T-helper 17 cell (primary cell): ENCODE measurements around the gene JSRP1. TPM values are rescaled to one million over a fixed set of nuclear protein-coding genes. Genes with fewer than 3 reads are reported as not detected.
A peak's percentile ranks its signal among the peaks of the same experiment; 100 is the strongest.

Source experiments
- ATAC-seq: fragments of 150-1000 bp; cut with Tn5 transposase; 2 replicates; pipeline ENCODE4 v1.10.0; 2021; ENCODE audit warnings: mild to moderate bottlenecking, moderate library complexity
- DNase-seq, 3 donors: peaks; one replicate each; pipeline versions ENCODE4 v3.0.0 to v3.0.0-alpha.2; 2020 to 2021
- H3K9me3 ChIP-seq: one replicate; pipeline ENCODE4 v1.7.0; 2013; ENCODE audit warnings: low read length, mild to moderate bottlenecking; ENCODE audit not compliant: control insufficient read depth, poor library complexity, severe bottlenecking
- H3K27ac Mint-ChIP-seq: one replicate; pipeline ENCODE4 v1.8.0; 2022; ENCODE audit warnings: mild to moderate bottlenecking, moderate library complexity, mixed read lengths
- H3K27me3 Mint-ChIP-seq: one replicate; pipeline ENCODE4 v1.8.0; 2022; ENCODE audit warnings: mixed read lengths
- H3K36me3 Mint-ChIP-seq: one replicate; pipeline ENCODE4 v1.8.0; 2022; ENCODE audit warnings: low read depth, mixed read lengths
- H3K4me1 Mint-ChIP-seq: one replicate; pipeline ENCODE4 v1.8.0; 2022; ENCODE audit warnings: mild to moderate bottlenecking, mixed read lengths
- H3K4me3 Mint-ChIP-seq: one replicate; pipeline ENCODE4 v1.8.0; 2022; ENCODE audit warnings: mild to moderate bottlenecking, moderate library complexity, mixed read lengths
- total RNA-seq, 4 donors: library from RNA in 2 of 4; stranded (reverse) in 2 of 4; gene quantifications; one replicate each; pipeline ENCODE4 v1.2.3 and lab custom pipeline; 2022 to 2026

The JSRP1 gene
- total RNA-seq, 2 donors from 2014 or later, result 0.55 to 1.0 TPM

DNA sequence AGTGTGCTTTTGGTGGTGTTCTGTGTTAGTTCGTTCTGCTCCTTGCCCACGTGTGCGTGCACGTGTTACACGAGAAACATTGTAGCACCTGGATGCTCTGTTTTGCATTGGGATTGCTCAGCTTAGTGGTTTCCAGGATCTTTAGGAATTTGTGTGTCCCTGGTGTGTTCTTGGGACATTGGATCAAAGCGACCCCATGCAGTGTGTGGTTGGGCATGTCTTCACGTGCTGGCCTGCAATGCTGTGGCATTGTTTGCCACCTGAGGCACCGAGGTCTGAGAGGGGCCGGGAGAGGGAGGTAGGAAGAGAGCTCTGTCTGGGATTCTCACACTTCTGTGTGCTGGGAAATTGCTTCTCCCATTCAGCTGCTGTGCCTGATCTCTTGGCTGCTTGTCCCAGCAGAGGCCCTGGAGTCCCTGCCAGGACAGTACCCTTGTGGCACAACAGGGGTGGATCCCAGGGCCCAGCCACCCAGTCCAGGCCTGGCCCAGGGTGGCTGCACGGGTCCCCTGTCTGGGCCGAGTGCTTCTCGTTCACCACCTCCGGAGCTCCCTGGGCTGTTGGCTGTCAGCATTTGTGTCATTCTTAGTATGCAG, 31.4 kb downstream of the JSRP1 start:
- no peak for ATAC-seq
- Mint-ChIP-seq H3K27ac (peak overlapping the region; percentile 88), H3K36me3 (peaks cover 5% of the 10 kb centered on the region), H3K4me3 (no peak overlapping the region), H3K27me3 (no peaks in the 10 kb centered on the region), H3K4me1 (peaks cover 2% of the 10 kb centered on the region)
- DNase-seq, result no peak
- H3K9me3 ChIP-seq, result no peaks in the 10 kb centered on the region

DNA sequence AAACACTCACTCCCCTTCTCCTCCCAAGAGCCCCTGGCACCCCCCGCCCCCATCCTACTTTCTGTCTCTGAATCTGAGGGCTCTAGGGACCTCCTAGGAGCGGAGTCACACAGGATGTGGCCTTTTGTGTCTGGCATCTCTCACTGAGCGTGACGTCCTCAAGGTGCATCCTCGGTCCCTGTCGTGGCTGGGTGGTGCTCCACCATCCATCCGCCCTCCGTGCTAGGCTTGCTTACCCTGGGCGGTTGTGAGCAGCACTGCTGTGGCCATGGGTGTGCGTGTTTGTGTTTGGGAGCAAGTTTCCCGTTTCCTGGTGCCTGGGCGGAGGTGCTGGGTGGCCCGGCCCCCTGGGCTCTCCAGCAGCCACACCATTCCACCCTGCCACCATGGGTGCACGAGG, 32.3 kb downstream of the JSRP1 start:
- H3K36me3 Mint-ChIP-seq, result peaks cover 5% of the 10 kb centered on the region
- ATAC-seq, result peak; percentile 68

DNA sequence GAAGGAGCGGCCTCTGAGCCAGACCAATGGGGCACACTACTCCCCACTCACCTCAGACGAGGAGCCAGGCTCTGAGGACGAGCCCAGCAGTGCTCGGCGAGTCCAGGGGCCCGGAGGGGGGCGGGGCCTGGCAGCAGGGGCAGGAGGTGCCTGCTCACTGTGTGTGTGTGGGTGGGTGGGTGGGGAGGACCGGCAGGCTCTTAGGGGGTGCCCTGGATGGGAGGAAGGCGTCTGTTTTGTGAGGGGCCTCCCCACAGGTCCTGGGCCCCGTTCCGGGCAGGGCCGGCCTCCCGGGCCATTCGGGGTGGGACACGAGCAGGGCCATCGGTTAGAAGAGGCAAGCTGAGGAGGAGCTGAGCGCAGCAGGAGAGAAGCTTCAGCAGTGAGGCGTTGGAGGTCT, 32.8 kb downstream of the JSRP1 start:
- no peaks in the 10 kb centered on the region for H3K9me3 ChIP-seq
- Mint-ChIP-seq H3K4me3 (no peak overlapping the region), H3K36me3 (peaks cover 5% of the 10 kb centered on the region), H3K27me3 (no peaks in the 10 kb centered on the region), H3K4me1 (peaks cover 2% of the 10 kb centered on the region), H3K27ac (peak overlapping the region; percentile 88)
- DNase-seq, result no peak
- no peak for ATAC-seq

More for the DNA sequence above, 32.3 kb downstream of the JSRP1 start:
- Mint-ChIP-seq H3K4me1 (peaks cover 2% of the 10 kb centered on the region), H3K4me3 (no peak overlapping the region), H3K27ac (peak overlapping the region; percentile 88), H3K27me3 (no peaks in the 10 kb centered on the region)
- no peak for DNase-seq
- no peaks in the 10 kb centered on the region for H3K9me3 ChIP-seq

DNA sequence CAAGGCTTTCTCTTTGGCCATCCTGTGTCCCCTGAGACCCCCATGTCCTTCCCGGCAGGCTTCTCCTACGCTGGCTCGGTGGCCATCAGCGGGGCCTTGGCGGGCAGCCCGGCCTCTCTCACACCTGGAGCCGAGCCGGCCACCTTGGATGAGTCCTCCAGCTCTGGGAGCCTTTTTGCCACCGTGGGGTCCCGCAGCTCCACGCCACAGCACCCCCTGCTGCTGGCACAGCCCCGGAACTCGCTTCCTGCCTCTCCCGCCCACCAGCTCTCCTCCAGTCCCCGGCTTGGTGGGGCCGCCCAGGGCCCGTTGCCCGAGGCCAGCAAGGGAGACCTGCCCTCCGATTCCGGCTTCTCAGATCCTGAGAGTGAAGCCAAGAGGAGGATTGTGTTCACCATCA, 34.3 kb downstream of the JSRP1 start:
- no peak overlapping the region for H3K4me3 Mint-ChIP-seq
- no peaks in the 10 kb centered on the region for H3K9me3 ChIP-seq
- peaks cover 6% of the 10 kb centered on the region for H3K4me1 Mint-ChIP-seq
- H3K27me3 Mint-ChIP-seq, result no peaks in the 10 kb centered on the region
- H3K27ac Mint-ChIP-seq, result no peak overlapping the region
- peaks cover 9% of the 10 kb centered on the region for H3K36me3 Mint-ChIP-seq
- no peak for ATAC-seq
- no peak for DNase-seq

DNA sequence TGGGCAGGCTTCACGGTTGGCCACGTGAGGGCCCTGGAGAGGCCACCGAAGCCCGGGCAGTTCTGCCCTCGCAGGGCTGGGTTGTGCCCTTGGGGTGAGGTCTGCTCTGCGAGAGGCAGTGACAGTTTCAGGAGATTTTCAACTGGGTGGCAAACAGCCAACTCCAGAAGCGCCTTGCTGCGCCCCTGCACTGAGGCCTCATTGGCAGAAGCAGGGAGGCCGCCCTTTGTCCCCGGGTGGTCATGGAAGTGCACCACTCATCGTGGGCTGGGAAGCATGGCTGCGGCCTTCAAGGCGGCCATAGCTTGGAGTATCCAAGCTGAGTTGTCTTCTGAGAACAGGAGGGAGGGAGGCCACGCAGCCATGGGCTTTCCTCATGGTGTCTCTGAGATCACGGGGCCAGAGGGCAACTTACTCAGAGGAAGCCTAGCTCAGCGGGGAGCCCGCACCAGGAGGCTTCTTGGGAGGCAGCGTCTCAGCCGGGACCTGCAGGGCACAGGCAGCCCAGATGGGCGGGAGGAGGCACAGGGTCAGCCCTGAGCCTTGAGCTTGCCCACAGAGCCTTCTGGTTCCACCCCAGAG, 34.9 kb downstream of the JSRP1 start:
- H3K4me1 Mint-ChIP-seq, result peaks cover 7% of the 10 kb centered on the region
- no peak overlapping the region for H3K27ac Mint-ChIP-seq
- H3K9me3 ChIP-seq, result no peaks in the 10 kb centered on the region
- H3K27me3 Mint-ChIP-seq, result no peaks in the 10 kb centered on the region
- no peak for ATAC-seq
- H3K4me3 Mint-ChIP-seq, result no peak overlapping the region
- peaks cover 9% of the 10 kb centered on the region for H3K36me3 Mint-ChIP-seq
- DNase-seq, result no peak

DNA sequence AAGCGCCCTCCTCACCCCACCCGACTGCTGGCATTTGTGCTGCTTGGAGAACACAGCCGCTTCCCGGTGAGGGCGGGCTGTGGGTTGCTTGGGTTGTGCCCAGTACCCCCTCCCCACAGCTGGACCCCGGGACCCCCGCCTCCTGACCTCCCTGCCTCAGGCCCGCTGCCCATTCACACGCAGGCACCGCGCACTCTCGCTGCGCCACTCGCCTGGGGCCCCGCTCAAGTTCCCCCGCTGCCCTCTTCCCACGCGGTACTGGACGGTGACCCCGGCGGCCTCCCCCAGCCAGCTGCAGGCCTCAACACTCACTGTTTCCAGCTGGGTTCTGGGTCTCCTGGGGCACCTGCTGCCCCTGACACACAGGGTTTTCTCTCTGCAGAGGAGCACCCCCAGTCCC, 36.5 kb downstream of the JSRP1 start:
- H3K27me3 Mint-ChIP-seq, result no peaks in the 10 kb centered on the region
- no peak overlapping the region for H3K27ac Mint-ChIP-seq
- H3K4me3 Mint-ChIP-seq, result no peak overlapping the region
- H3K4me1 Mint-ChIP-seq, result peaks cover 14% of the 10 kb centered on the region
- no peak for DNase-seq
- no peak for ATAC-seq
- H3K9me3 ChIP-seq, result no peaks in the 10 kb centered on the region
- peaks cover 7% of the 10 kb centered on the region for H3K36me3 Mint-ChIP-seq

DNA sequence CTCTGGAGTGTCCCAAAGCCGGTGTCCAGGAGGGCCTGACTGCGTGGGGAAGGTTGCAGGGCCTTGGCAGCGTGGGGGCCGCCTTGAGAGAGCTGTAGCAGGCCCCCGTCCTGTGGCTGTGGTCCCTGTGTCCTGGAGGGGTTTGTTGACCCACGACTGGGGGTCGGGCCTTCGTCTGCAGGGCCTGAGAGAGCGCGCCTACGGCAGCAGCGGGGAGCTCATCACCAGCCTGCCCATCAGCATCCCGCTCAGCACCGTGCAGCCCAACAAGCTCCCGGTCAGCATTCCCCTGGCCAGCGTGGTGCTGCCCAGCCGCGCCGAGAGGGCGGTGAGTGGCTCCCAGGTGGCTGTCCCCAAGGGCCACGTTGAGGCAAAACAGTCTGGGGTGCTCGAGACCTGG, 38.6 kb downstream of the JSRP1 start:
- Mint-ChIP-seq H3K27me3 (no peaks in the 10 kb centered on the region), H3K36me3 (peaks cover 4% of the 10 kb centered on the region), H3K27ac (no peak overlapping the region), H3K4me1 (peaks cover 13% of the 10 kb centered on the region), H3K4me3 (no peak overlapping the region)
- no peak for ATAC-seq
- H3K9me3 ChIP-seq, result no peaks in the 10 kb centered on the region
- DNase-seq, result no peak

DNA sequence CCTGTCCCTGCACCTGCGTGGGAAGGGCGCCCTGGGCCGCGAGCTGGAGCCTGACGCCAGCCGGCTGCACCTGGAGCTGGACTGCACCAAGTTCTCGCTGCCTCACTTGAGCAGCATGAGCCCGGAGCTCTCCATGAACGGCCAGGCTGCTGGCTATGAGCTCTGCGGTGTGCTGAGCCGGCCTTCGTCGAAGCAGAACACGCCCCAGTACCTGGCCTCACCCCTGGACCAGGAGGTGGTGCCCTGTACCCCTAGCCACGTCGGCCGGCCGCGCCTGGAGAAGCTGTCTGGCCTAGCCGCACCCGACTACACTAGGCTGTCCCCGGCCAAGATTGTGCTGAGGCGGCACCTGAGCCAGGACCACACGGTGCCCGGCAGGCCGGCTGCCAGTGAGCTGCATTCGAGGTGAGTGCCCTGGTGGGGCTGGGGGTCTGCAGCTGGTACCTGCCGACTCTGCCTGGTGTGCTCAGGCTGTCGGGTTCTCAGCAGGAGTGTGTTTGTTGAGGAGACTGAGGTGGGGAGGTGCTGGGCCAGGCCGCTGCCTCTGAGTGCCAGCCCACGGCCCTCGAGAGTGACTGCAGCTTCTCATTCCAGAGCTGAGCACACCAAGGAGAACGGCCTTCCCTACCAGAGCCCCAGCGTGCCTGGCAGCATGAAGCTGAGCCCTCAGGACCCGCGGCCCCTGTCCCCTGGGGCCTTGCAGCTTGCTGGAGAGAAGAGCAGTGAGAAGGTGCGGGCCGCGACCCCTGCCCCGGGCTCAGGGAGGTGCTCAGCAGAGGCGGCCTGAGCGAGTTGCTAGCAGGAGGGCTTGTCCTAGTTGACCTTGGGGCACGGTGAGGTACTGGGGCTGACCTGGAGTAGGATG, 39.6 kb downstream of the JSRP1 start:
- no peak for ATAC-seq
- Mint-ChIP-seq H3K27me3 (no peaks in the 10 kb centered on the region), H3K36me3 (peaks cover 6% of the 10 kb centered on the region), H3K27ac (peak overlapping the region; percentile 82), H3K4me1 (peaks cover 13% of the 10 kb centered on the region), H3K4me3 (peak overlapping the region; percentile 28)
- no peaks in the 10 kb centered on the region for H3K9me3 ChIP-seq
- DNase-seq, result no peak

DNA sequence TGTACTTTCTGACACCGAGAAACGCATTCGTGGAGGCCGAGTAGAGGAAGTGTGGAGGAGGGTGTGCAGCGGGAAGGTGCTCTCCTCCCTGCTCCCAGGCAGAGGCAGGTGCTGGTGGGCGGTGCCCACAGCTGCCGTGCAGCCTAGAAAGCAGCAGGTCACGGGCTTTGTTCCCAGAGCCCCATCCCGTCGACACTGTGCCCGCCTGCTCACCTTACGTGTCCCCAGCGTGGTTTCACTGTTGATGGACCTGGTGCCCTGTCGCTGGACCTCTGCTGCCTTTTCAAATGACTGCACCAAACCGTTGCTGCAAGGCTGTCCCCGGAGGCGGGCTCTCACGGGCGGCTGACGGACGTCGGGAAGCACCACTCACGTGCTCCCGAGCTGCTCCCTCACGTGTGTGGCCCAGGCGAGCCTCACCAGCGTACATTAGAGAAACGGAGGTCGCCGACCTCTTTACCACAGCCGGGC, 40.9 kb downstream of the JSRP1 start:
- Mint-ChIP-seq H3K4me1 (peaks cover 13% of the 10 kb centered on the region), H3K4me3 (peak overlapping the region; percentile 80), H3K36me3 (peaks cover 7% of the 10 kb centered on the region), H3K27me3 (no peaks in the 10 kb centered on the region), H3K27ac (peak overlapping the region; percentile 82)
- H3K9me3 ChIP-seq, result no peaks in the 10 kb centered on the region
- peak in 1 of 3 donors; percentile 43 for DNase-seq
- peak; percentile 87 for ATAC-seq

DNA sequence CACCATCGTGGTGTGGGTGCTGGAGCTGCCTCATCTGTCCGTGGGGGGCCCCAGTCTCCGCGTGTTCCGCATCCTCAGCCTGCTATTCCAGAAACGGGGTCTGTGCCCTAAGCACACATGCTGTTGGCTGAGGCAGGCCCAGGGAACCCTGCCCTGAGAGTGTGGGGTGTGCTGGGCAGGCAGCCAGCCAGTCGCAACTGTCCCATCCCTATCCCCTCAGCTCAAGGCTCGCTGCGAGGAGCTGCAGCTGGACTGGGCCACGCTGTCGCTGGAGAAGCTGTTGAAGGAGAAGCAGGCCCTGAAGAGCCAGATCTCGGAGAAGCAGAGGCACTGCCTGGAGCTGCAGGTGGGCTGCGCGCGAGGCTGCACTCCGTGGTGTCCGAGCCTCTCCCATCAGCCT, 42.0 kb downstream of the JSRP1 start:
- ATAC-seq, result no peak
- no peak for DNase-seq
- H3K27ac Mint-ChIP-seq, result peak overlapping the region; percentile 82
- H3K4me3 Mint-ChIP-seq, result peak overlapping the region; percentile 80
- peaks cover 13% of the 10 kb centered on the region for H3K4me1 Mint-ChIP-seq
- no peaks in the 10 kb centered on the region for H3K9me3 ChIP-seq
- H3K27me3 Mint-ChIP-seq, result no peaks in the 10 kb centered on the region
- H3K36me3 Mint-ChIP-seq, result peaks cover 7% of the 10 kb centered on the region

DNA sequence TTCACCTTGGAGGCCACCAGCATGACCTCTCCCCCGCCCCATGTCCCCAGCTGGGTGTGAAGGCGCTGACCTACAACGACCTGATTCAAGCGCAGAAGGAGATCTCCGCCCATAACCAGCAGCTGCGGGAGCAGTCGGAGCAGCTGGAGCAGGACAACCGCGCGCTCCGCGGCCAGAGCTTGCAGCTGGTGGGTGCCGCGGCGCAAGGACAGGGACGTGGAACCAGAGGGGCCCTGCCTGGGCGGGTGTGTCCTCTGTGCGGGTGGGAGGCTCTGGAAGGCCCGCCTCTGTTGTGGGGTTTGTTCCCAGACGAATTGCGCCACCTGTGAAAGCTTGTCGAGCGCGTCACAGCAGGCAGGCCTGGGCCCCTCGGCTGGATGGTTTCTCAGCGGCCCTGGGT, 42.4 kb downstream of the JSRP1 start:
- H3K9me3 ChIP-seq, result no peaks in the 10 kb centered on the region
- H3K4me1 Mint-ChIP-seq, result peaks cover 13% of the 10 kb centered on the region
- H3K4me3 Mint-ChIP-seq, result no peak overlapping the region
- H3K27ac Mint-ChIP-seq, result no peak overlapping the region
- peaks cover 7% of the 10 kb centered on the region for H3K36me3 Mint-ChIP-seq
- H3K27me3 Mint-ChIP-seq, result no peaks in the 10 kb centered on the region
- no peak for ATAC-seq
- DNase-seq, result no peak

DNA sequence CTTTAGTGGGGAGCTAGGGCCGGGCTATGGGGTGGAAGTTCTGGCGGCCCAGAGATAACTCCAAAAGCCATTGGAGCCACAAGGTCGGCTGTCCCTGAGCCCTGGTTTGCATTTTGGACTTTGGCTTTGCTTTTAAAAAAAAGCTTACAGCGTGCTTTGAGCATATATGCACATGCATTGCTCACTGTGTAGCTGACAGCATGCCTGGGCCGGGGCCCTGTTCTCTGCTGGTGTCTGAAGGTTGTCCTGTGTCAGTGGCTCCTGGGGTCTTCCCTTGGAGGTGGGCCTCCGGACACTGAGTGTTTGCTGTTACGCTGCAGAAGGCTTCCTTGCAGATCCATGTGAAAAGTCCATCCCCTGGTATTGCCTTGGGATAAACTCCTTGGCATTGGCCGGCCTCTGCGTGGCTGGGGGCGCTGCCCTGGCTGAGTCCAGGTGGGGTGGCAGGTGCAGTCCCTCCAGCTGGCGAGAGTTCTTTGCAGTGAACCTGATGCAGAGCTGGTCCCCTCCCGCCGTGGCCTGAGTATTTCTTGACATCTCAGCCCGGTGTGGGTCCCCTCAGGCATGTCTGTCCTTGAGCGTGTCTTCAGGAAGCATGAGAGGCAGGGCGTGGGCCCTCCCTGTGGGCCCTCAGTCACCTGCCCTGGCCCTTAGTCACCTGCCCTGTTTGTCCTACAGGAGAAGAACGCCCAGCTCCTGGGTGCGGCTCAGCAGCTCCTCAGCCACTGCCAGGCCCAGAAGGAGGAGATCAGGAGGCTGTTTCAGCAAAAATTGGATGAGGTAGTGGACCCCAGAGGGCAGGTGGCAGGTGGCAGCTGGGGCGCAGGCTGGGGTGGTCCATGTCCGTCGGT, 43.1 kb downstream of the JSRP1 start:
- Mint-ChIP-seq H3K4me1 (peaks cover 13% of the 10 kb centered on the region), H3K27ac (no peak overlapping the region), H3K27me3 (no peaks in the 10 kb centered on the region), H3K4me3 (no peak overlapping the region), H3K36me3 (peaks cover 7% of the 10 kb centered on the region)
- DNase-seq (no peak), ATAC-seq (no peak)
- no peaks in the 10 kb centered on the region for H3K9me3 ChIP-seq
